Measurements from ENCODE around the gene OR8B3. TPM values are rescaled to one million over a fixed set of nuclear protein-coding genes. Genes with fewer than 3 reads are reported as not detected.

Gene OR8B3
- total RNA-seq, 1 experiment from 2014 or later = not detected

DNA sequence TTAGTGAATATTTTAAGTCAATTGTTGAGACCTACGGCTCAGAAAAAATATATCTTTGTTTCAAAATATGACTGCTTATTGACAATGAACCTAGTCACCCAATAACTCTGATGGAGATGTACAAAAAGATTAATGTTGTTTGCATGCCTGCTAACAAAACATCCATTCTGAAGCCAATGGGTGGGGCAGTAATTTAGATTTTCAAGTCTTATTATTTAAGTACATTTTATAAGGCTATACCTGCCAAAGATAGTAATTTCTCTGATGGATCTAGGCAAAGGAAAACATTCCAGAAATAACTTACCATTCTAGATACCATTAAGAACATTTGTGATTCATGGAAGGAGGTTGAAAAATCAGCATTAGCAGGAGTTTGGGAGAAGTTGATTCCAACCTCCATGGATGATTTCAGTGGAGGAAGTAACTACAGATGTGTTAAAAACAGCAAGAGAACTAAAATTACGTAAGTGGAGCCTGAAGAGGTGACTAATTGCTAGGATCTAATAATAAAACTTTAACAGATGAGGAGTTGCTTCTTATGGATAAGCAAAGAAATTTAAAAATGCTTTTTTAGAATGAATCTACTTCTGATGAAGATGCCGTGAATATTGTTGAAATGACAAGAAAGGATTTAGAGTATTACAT, 52.4 kb downstream of the OR8B3 start:
- ChIA-PET POLR2A (no interaction called here), CTCF (no interaction called here), RAD21 (ENCODE audit: low non-redundant PET in 1 of 2, low total read pairs in 2 of 2, uncharacterized antibody in 2 of 2, unreplicated experiment in 2 of 2) (no interaction called here)
- no peak overlapping the region for H3K4me2 ChIP-seq (ENCODE audit: low read length)
- H3K79me2 ChIP-seq (ENCODE audit: insufficient read depth, low read length) = no peaks in the 10 kb centered on the region
- peaks cover 7% of the 10 kb centered on the region; the same call in 1 of the 2 replicates for H3K27me3 ChIP-seq (ENCODE audit: insufficient read depth, low read length)
- TF ChIP-seq SP1 (IDR thresholded peaks at IDR 0.05; ENCODE audit: low read depth) = no peak
- no peaks in the 10 kb centered on the region for H3K9me2 ChIP-seq (ENCODE audit: insufficient read depth)
- no peak for DNase-seq (ENCODE audit: low read depth, low spot score)
- no peaks in the 10 kb centered on the region for H3K36me3 ChIP-seq (ENCODE audit: control insufficient read depth in 1 of 2, insufficient read depth in 2 of 2, low read length in 2 of 2)
- H3K9me3 ChIP-seq (ENCODE audit: control insufficient read depth in 1 of 2, insufficient read depth in 1 of 2, low read depth in 1 of 2, low read length in 2 of 2) = no peaks in the 10 kb centered on the region
- H3K4me1 ChIP-seq (ENCODE audit: control insufficient read depth in 1 of 2, insufficient read depth in 2 of 2, low read length in 2 of 2) = no peaks in the 10 kb centered on the region
- no peak overlapping the region for H3K27ac ChIP-seq (ENCODE audit: low read depth, low read length)
- no peak for ATAC-seq
- H3K9ac ChIP-seq (ENCODE audit: low read length) = no peak overlapping the region
- intact Hi-C loops (cut with micrococcal nuclease) = no loop called here
- no peak overlapping the region for H3K4me3 ChIP-seq (replicated peaks in 1 of 2; ENCODE audit: low read depth in 1 of 2, low read length in 2 of 2)
- H2AFZ ChIP-seq (ENCODE audit: low read depth, low read length, poor library complexity, severe bottlenecking) = no peak overlapping the region
- no peaks in the 10 kb centered on the region for H4K20me1 ChIP-seq (ENCODE audit: insufficient read depth)
- no TSS peak for BruUV-seq (replicated peaks)

Other genes with a start within 250 kb of the OR8B3 start
- gene OR10D3, start 215.7 kb downstream of the OR8B3 start, total RNA-seq (2021; ENCODE audit: unreplicated experiment) = not detected
- gene OR8G1, start 157.9 kb downstream of the OR8B3 start, total RNA-seq (2021; ENCODE audit: unreplicated experiment) = not detected
- not detected for gene OR8G5, start 142.6 kb downstream of the OR8B3 start, total RNA-seq (2021; ENCODE audit: unreplicated experiment)
- not detected for gene OR8D1, start 85.1 kb downstream of the OR8B3 start, total RNA-seq (2021; ENCODE audit: unreplicated experiment)
- not detected for gene OR8D2, start 78.8 kb downstream of the OR8B3 start, total RNA-seq (2021; ENCODE audit: unreplicated experiment)
- gene OR8B2, start 14.5 kb downstream of the OR8B3 start, total RNA-seq (2021; ENCODE audit: unreplicated experiment) = not detected
- not detected for gene OR8B4, start 25.8 kb upstream of the OR8B3 start, total RNA-seq (2021; ENCODE audit: unreplicated experiment)
- gene OR8B8, start 46.7 kb upstream of the OR8B3 start, total RNA-seq (2021; ENCODE audit: unreplicated experiment) = not detected
- not detected for gene OR8B12, start 144.6 kb upstream of the OR8B3 start, total RNA-seq (2021; ENCODE audit: unreplicated experiment)
- gene OR8A1, start 171.0 kb upstream of the OR8B3 start, total RNA-seq (2021; ENCODE audit: unreplicated experiment) = not detected
- gene PANX3, start 212.4 kb upstream of the OR8B3 start, total RNA-seq (2021; ENCODE audit: unreplicated experiment) = not detected
- 29.6 TPM for gene TBRG1, start 223.8 kb upstream of the OR8B3 start, total RNA-seq (2021; ENCODE audit: unreplicated experiment)